RWPE2 (cell line): ENCODE measurements around the gene SCN7A.

Experiments used
- ATAC-seq: fragments of 200-7000 bp; cut with Tn5 transposase; 3 replicates; pipeline ENCODE4 v1.9.1; 2021; ENCODE audit warnings: low read depth
- DNase-seq: peaks from one replicate; pipeline ENCODE4 v3.0.0-alpha.2; 2020; ENCODE audit warnings: low spot score
- H3K27ac ChIP-seq: fragments of 450-650 bp; 2 replicates; pipeline ENCODE4 v1.5.1; 2017; ENCODE audit warnings: mild to moderate bottlenecking; ENCODE audit not compliant: poor library complexity, severe bottlenecking
- H3K27me3 ChIP-seq: fragments of 250-450 bp; sonication (Bioruptor Pico); 2 replicates; pipeline ENCODE4 v1.5.1; 2021; ENCODE audit warnings: mild to moderate bottlenecking, moderate library complexity; ENCODE audit not compliant: insufficient read depth, poor library complexity, severe bottlenecking
- H3K36me3 ChIP-seq: fragments of 250-450 bp; sonication (Bioruptor Pico); 2 replicates; pipeline ENCODE4 v1.5.1; 2020; ENCODE audit warnings: low read depth, mild to moderate bottlenecking, moderate library complexity
- H3K4me1 ChIP-seq: fragments of 250-450 bp; sonication (Bioruptor Pico); 2 replicates; pipeline ENCODE4 v1.5.1; 2021; ENCODE audit warnings: mild to moderate bottlenecking, moderate library complexity; ENCODE audit not compliant: insufficient read depth, poor library complexity, severe bottlenecking
- H3K4me3 ChIP-seq: fragments of 250-450 bp; sonication (Bioruptor Pico); 2 replicates; pipeline ENCODE4 v1.5.1; 2021; ENCODE audit warnings: mild to moderate bottlenecking, moderate library complexity; ENCODE audit not compliant: severe bottlenecking
- H3K9me3 ChIP-seq: fragments of 250-450 bp; sonication (Bioruptor Pico); 2 replicates; pipeline ENCODE4 v1.5.1; 2021; ENCODE audit warnings: mild to moderate bottlenecking, moderate library complexity; ENCODE audit not compliant: severe bottlenecking
- TF ChIP-seq, protein P1 (sequence below): fragments of 450-650 bp; IDR thresholded peaks from one replicate; pipeline ENCODE4 v1.5.1; 2017; ENCODE audit warnings: mild to moderate bottlenecking, moderate library complexity; ENCODE audit not compliant: poor library complexity, severe bottlenecking

Gene SCN7A

DNA sequence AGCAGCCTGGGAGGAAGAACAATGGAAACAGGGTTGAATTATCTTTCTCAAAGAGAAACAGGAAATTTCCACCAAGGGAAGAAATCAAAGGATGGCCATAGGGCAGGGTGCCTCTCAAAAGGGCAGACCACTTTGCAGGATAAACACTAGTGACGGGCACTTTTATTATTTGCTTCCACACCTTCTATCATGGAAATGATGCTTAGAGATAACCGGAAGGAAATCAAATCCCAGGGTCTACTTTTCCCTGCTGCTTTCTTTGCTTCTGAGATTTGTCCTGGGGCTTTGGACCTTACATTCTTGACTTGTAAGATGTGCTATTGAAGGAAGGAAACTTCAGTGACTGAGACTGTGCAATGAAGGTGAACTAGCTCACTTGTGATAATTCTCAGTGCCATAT, 117.2 kb downstream of the SCN7A start:
- H3K4me3 ChIP-seq, result no peak overlapping the region
- TF ChIP-seq, protein P1, sequence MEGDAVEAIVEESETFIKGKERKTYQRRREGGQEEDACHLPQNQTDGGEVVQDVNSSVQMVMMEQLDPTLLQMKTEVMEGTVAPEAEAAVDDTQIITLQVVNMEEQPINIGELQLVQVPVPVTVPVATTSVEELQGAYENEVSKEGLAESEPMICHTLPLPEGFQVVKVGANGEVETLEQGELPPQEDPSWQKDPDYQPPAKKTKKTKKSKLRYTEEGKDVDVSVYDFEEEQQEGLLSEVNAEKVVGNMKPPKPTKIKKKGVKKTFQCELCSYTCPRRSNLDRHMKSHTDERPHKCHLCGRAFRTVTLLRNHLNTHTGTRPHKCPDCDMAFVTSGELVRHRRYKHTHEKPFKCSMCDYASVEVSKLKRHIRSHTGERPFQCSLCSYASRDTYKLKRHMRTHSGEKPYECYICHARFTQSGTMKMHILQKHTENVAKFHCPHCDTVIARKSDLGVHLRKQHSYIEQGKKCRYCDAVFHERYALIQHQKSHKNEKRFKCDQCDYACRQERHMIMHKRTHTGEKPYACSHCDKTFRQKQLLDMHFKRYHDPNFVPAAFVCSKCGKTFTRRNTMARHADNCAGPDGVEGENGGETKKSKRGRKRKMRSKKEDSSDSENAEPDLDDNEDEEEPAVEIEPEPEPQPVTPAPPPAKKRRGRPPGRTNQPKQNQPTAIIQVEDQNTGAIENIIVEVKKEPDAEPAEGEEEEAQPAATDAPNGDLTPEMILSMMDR, result no peak
- H3K36me3 ChIP-seq, result no peaks in the 10 kb centered on the region
- H3K4me1 ChIP-seq, result no peaks in the 10 kb centered on the region
- DNase-seq (no peak), ATAC-seq (no peak)
- H3K27me3 ChIP-seq, result peaks cover 14% of the 10 kb centered on the region
- H3K9me3 ChIP-seq, result no peaks in the 10 kb centered on the region
- no peak overlapping the region for H3K27ac ChIP-seq

DNA sequence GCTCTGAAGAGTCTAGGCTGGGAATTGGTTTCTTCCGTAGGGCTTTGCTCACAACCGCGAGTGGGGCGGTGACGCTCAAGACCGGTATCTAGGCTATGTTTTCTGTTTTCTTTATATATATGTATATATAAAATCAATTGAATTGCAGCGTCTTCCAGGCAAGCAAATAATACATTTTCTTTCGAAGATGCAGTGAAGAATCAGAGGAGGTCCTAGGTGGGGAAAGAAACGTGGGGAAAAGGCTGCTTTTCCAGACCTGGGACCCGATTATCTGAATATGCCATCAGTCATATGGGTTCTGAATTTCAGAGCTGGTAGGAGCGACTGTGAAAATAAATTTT, 117.6 kb downstream of the SCN7A start:
- H3K4me3 ChIP-seq, result peak overlapping the region; percentile 34
- no peaks in the 10 kb centered on the region for H3K9me3 ChIP-seq
- no peak for ATAC-seq

DNA sequence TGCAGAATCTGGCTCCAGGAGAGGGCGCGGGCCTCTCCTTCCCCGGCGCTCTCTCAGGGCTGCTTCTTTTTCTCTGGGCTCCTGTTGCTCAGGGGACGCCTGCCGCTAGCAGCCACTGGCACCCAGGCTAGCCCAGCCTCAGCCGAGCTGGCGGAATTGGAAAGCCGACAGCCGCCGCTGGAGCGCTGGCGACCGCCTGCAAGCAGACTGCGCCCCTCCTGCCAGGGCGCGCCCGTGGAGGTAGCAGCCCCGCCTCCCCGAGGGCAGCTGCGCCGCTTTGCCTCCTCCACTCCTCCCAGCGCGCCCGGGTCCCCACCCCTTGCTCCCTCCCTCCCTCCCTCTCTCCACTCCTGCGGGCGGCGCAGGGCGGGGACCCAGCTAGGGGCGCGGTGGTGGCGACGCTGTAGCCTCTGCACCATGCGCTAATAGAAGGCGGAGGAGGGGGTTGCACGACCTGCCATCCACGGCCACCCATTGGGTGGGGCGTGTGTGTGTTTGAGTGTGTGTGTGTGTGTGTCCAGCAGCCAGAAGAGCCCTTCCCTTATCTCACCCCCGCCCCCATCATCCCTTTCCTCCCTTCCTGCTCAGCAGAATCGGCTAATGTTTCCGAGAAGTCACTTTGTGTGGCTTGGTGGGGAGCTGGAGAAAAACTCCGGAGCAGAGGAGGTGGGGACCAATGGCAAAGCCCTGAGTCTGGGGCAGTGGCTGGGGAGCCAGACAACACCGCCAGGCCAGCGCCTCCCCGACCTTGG, 118.1 kb downstream of the SCN7A start, which contains the start of gene SCN9A:
SCN9A (minus strand) TSS at position 209 of the 752 bp plus-strand sequence. CDS start 64,188 bp downstream, outside the sequence.
- TF ChIP-seq, protein P1, result peak; percentile 34
- DNase-seq (peak; percentile 74), ATAC-seq (peak; percentile 83)
- peak within 1 kb of the TSS; percentile 34 for H3K4me3 ChIP-seq
- no peaks in the 10 kb centered on the region for H3K9me3 ChIP-seq
- H3K4me1 ChIP-seq, result no peaks in the 10 kb centered on the region
- peaks cover 14% of the 10 kb centered on the region for H3K27me3 ChIP-seq
- H3K36me3 ChIP-seq, result no peaks in the 10 kb centered on the region
- no peak within 1 kb of the TSS for H3K27ac ChIP-seq

More for the DNA sequence above, 117.6 kb downstream of the SCN7A start:
- Histone ChIP-seq H3K4me1 (no peaks in the 10 kb centered on the region), H3K27me3 (peaks cover 14% of the 10 kb centered on the region), H3K27ac (no peak overlapping the region), H3K36me3 (no peaks in the 10 kb centered on the region)
- DNase-seq, result no peak
- TF ChIP-seq, protein P1, result no peak

DNA sequence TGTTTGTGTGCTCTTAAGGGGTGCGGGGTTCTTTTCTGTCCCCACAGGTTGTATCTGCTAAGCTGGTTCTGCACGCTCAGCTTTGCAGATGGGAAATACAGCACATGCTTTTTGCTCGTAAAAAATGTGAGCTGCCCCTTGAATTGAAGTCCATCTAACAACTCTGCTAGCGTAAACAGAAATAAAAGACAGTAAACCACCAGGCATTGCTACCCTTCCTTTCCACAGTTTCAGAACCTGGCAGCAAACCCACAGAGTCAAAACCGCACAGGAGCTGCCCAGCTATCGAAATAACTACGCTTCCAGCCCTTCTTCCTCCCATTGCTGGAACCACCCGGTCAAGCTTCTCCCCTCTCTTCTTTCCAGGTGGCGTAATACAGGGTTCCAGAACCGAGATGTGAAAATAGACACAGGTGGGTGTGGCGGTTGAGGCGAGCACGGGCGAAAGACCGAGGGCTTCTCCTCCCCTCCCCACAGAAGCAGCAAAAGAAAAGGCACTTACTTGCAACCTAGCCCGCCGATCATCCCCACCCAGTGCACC, 118.8 kb downstream of the SCN7A start:
- Histone ChIP-seq H3K9me3 (no peaks in the 10 kb centered on the region), H3K27ac (no peak overlapping the region), H3K27me3 (peaks cover 14% of the 10 kb centered on the region), H3K36me3 (no peaks in the 10 kb centered on the region), H3K4me1 (no peaks in the 10 kb centered on the region), H3K4me3 (peak overlapping the region; percentile 34)
- ATAC-seq (peak; percentile 8; the same call in 2 of the 3 replicates), DNase-seq (no peak)
- TF ChIP-seq, protein P1, result no peak

DNA sequence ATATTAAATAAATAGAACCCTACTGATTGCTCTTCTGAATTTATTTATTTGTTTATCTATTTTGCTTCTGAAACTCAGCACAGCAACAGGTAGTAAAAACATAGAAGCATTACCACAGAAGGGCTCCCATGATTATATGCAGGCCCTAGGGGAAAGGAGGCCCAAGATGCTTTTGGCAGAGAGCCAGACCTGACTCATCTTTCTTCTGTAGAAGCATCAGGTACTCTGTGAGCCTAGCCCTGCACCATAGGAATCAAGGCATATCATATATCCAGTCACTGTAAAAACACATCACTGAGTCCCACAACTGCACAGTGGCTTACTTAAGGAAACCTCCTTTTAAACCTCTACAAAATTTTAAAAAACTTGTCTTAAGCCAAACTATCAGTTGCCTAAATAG, 120.1 kb downstream of the SCN7A start:
- Histone ChIP-seq H3K27ac (no peak overlapping the region), H3K9me3 (no peaks in the 10 kb centered on the region), H3K4me3 (no peak overlapping the region), H3K36me3 (no peaks in the 10 kb centered on the region), H3K27me3 (peaks cover 14% of the 10 kb centered on the region), H3K4me1 (no peaks in the 10 kb centered on the region)
- ATAC-seq (peak; percentile 83), DNase-seq (peak; percentile 83)
- TF ChIP-seq, protein P1, result no peak
